Measurements from ENCODE around the gene SEMA3B. TPM values are rescaled to one million over a fixed set of nuclear protein-coding genes. Genes with fewer than 3 reads are reported as not detected.

The SEMA3B gene
- total RNA-seq, 1 experiment from 2014 or later, result 7.6 TPM

DNA sequence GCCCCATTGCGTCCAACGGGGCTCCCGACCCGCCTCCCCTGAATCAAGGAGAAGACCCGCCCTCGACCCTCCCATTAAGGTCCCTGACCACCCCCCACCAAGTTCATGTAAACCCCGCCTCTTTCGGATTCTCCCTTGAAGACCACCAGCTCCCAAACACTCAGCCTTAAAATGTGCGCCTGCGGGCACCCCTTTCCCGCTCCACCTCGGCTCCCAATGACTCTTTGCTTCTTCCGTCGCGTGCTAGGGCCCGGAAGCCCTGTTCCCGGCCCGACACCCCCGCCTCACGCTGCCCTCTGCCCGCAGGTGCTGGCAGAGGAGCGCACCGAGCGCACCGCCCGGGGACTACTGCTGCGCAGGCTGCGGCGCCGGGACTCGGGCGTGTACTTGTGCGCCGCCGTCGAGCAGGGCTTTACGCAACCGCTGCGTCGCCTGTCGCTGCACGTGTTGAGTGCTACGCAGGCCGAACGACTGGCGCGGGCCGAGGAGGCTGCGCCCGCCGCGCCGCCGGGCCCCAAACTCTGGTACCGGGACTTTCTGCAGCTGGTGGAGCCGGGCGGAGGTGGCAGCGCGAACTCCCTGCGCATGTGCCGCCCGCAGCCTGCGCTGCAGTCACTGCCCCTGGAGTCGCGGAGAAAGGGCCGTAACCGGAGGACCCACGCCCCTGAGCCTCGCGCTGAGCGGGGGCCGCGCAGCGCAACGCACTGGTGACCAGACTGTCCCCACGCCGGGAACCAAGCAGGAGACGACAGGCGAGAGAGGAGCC, 7.2 kb downstream of the SEMA3B start:
- CTCF ChIA-PET, result interaction anchor here (0.5 to 1.1 kb wide), 3 partner anchors 41 to 424 kb away, joined by 3 to 4 read pairs (median 3); no protein-coding TSS in a partner anchor
- H3K9me3 Mint-ChIP-seq (ENCODE audit: unreplicated experiment), result no peaks in the 10 kb centered on the region
- no peak overlapping the region for H3K27ac Mint-ChIP-seq (ENCODE audit: low read depth, unreplicated experiment)
- no TSS peak for BruUV-seq (replicated peaks)
- no peak overlapping the region for H3K4me3 Mint-ChIP-seq (ENCODE audit: unreplicated experiment)
- peaks cover 20% of the 10 kb centered on the region for H3K4me1 Mint-ChIP-seq (ENCODE audit: insufficient read depth, unreplicated experiment)
- peaks cover 19% of the 10 kb centered on the region for H3K36me3 Mint-ChIP-seq (ENCODE audit: insufficient read depth, unreplicated experiment)
- DNase-seq (ENCODE audit: unreplicated experiment), result no peak
- intact Hi-C loops (cut with micrococcal nuclease), result no loop called here
- no peaks in the 10 kb centered on the region for H3K27me3 Mint-ChIP-seq (ENCODE audit: insufficient read depth, unreplicated experiment)
- TF ChIP-seq, protein P1, sequence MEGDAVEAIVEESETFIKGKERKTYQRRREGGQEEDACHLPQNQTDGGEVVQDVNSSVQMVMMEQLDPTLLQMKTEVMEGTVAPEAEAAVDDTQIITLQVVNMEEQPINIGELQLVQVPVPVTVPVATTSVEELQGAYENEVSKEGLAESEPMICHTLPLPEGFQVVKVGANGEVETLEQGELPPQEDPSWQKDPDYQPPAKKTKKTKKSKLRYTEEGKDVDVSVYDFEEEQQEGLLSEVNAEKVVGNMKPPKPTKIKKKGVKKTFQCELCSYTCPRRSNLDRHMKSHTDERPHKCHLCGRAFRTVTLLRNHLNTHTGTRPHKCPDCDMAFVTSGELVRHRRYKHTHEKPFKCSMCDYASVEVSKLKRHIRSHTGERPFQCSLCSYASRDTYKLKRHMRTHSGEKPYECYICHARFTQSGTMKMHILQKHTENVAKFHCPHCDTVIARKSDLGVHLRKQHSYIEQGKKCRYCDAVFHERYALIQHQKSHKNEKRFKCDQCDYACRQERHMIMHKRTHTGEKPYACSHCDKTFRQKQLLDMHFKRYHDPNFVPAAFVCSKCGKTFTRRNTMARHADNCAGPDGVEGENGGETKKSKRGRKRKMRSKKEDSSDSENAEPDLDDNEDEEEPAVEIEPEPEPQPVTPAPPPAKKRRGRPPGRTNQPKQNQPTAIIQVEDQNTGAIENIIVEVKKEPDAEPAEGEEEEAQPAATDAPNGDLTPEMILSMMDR (IDR thresholded peaks at IDR 0.05; ENCODE audit: unreplicated experiment), result no peak
- POLR2A ChIA-PET, result interaction anchor here (1.0 to 1.4 kb wide), 2 partner anchors 16 to 40 kb away, joined by 3 read pairs; partner anchors contain the start of genes GNAI2 and IFRD2

DNA sequence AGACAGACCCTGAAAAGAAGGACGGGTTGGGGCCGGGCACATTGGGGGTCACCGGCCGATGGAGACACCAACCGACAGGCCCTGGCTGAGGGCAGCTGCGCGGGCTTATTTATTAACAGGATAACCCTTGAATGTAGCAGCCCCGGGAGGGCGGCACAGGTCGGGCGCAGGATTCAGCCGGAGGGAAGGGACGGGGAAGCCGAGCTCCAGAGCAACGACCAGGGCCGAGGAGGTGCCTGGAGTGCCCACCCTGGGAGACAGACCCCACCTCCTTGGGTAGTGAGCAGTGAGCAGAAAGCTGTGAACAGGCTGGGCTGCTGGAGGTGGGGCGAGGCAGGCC, 7.8 kb downstream of the SEMA3B start:
- no peak overlapping the region for H3K4me3 Mint-ChIP-seq (ENCODE audit: unreplicated experiment)
- intact Hi-C loops (cut with micrococcal nuclease), result no loop called here
- H3K9me3 Mint-ChIP-seq (ENCODE audit: unreplicated experiment), result no peaks in the 10 kb centered on the region
- POLR2A ChIA-PET, result interaction anchor here (1.0 kb wide), 1 partner anchor 17 kb away, joined by 3 read pairs; no protein-coding TSS in a partner anchor
- DNase-seq (ENCODE audit: unreplicated experiment), result no peak
- H3K4me1 Mint-ChIP-seq (ENCODE audit: insufficient read depth, unreplicated experiment), result peaks cover 14% of the 10 kb centered on the region
- CTCF ChIA-PET, result interaction anchor here (0.6 to 1.1 kb wide), 3 partner anchors 18 to 50 kb away, joined by 4 to 5 read pairs (median 4); no protein-coding TSS in a partner anchor
- no peak overlapping the region for H3K27ac Mint-ChIP-seq (ENCODE audit: low read depth, unreplicated experiment)
- no peaks in the 10 kb centered on the region for H3K27me3 Mint-ChIP-seq (ENCODE audit: insufficient read depth, unreplicated experiment)
- TF ChIP-seq, protein P1 (IDR thresholded peaks at IDR 0.05; ENCODE audit: unreplicated experiment), result no peak
- BruUV-seq (replicated peaks), result no TSS peak
- peaks cover 14% of the 10 kb centered on the region for H3K36me3 Mint-ChIP-seq (ENCODE audit: insufficient read depth, unreplicated experiment)

DNA sequence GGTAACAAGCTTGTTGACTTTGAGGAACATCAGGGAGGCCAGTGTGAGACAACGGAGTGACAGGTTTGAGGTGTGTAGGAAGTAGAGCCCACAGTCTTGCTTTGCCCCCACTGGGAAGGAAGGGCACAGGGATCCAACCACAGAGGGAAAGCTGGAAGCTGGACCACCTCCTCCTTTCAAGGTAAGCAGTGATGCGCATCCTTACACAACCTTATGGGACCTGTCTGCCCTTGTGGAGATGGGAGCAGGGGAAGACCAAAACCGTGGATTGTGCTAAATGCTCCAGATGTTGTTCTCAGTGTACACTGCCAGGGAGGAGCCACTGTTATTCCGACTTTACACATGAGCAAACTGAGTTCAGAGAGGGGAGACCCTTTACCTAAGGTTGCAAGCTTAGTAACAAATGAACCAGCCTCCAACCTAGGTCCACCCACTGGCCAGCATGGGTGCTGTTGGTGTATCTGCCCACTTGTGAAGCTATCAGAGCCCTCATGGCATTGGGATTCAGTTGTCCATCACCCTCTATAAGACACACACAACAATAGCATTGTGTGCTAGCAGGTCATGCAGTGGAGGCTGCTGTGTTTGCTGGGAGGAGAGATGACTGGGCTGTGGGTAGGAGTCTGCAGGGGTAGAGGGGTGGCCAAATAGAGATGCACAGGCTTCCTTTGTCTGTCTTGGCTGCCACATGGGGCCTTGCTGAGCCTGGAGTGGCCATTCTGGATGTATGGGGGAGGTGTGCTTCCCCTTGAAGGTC, 9.4 kb downstream of the SEMA3B start:
- peaks cover 9% of the 10 kb centered on the region for H3K4me1 Mint-ChIP-seq (ENCODE audit: insufficient read depth, unreplicated experiment)
- BruUV-seq (replicated peaks), result no TSS peak
- peaks cover 14% of the 10 kb centered on the region for H3K36me3 Mint-ChIP-seq (ENCODE audit: insufficient read depth, unreplicated experiment)
- no peak overlapping the region for H3K27ac Mint-ChIP-seq (ENCODE audit: low read depth, unreplicated experiment)
- no peaks in the 10 kb centered on the region for H3K9me3 Mint-ChIP-seq (ENCODE audit: unreplicated experiment)
- H3K27me3 Mint-ChIP-seq (ENCODE audit: insufficient read depth, unreplicated experiment), result no peaks in the 10 kb centered on the region
- no peak for DNase-seq (ENCODE audit: unreplicated experiment)
- ChIA-PET CTCF (interaction anchor here (0.7 to 1.3 kb wide), 5 partner anchors 14 to 294 kb away, joined by 3 to 4 read pairs (median 4); partner anchors contain the start of genes HYAL3 and NAA80), POLR2A (interaction anchor here (1.1 to 2.1 kb wide), 2 partner anchors 14 to 18 kb away, joined by 3 to 7 read pairs; partner anchors contain the start of gene IFRD2)
- TF ChIP-seq, protein P1 (IDR thresholded peaks at IDR 0.05; ENCODE audit: unreplicated experiment), result no peak
- no peak overlapping the region for H3K4me3 Mint-ChIP-seq (ENCODE audit: unreplicated experiment)
- intact Hi-C loops (cut with micrococcal nuclease), result no loop called here

DNA sequence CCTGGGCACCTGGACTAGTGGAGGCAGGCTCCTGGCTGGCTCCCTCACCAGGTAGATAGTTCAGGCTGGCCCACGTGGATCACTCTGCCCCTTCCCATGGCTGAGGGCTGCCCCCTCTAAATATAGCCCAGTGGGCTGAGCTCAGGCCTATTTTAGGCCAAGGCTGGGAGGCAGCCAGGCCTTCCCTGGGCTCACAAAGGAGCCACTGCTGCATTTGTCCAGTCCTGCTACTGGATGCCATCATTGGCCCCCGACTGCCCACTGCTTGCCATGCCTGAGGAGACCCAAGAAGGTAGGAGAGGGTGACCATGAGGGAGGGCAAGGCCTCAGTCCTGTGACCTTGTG, 9.9 kb downstream of the SEMA3B start, which contains the start of gene LSMEM2:
Gene LSMEM2 (plus strand): TSS at position 208 of the 345 bp plus-strand sequence. CDS start 27 bp downstream, at position 235.
- Mint-ChIP-seq H3K4me3 (ENCODE audit: unreplicated experiment) (no peak within 1 kb of the TSS), H3K4me1 (ENCODE audit: insufficient read depth, unreplicated experiment) (peaks cover 9% of the 10 kb centered on the region), H3K27ac (ENCODE audit: low read depth, unreplicated experiment) (no peak within 1 kb of the TSS), H3K36me3 (ENCODE audit: insufficient read depth, unreplicated experiment) (peaks cover 14% of the 10 kb centered on the region), H3K27me3 (ENCODE audit: insufficient read depth, unreplicated experiment) (no peaks in the 10 kb centered on the region), H3K9me3 (ENCODE audit: unreplicated experiment) (no peaks in the 10 kb centered on the region)
- POLR2A ChIA-PET, result interaction anchor here (0.5 to 2.1 kb wide), 3 partner anchors 13 to 35 kb away, joined by 3 to 7 read pairs (median 3); partner anchors contain the start of gene IFRD2
- CTCF ChIA-PET, result interaction anchor here (0.7 to 1.4 kb wide), 5 partner anchors 10 to 87 kb away, joined by 3 to 5 read pairs (median 4); no protein-coding TSS in a partner anchor
- no TSS peak for BruUV-seq (replicated peaks)
- TF ChIP-seq, protein P1 (IDR thresholded peaks at IDR 0.05; ENCODE audit: unreplicated experiment), result no peak
- no peak for DNase-seq (ENCODE audit: unreplicated experiment)
- intact Hi-C loops (cut with micrococcal nuclease), result no loop called here

All from MCF 10A (cell line).